ENCODE results near the gene AKT2.
A peak's percentile ranks its signal among the peaks of the same experiment; 100 is the strongest.

GRCh38 chr19:40305403-40305802 lies 20.3 kb upstream of the AKT2 start:
- TF ChIP-seq POLR2AphosphoS5 (IDR thresholded peaks at IDR 0.05), result no peak
- peak; percentile 88 for TF ChIP-seq RAD21 (conservative IDR thresholded peaks at IDR 0.05)
- TF ChIP-seq CTCF (IDR thresholded peaks at IDR 0.05; ENCODE audit: poor library complexity, severe bottlenecking), result peak; percentile 87
- TF ChIP-seq EZH2 (IDR thresholded peaks at IDR 0.05; ENCODE audit: borderline replicate concordance, insufficient read depth, low read length, poor library complexity, severe bottlenecking), result no peak
- TF ChIP-seq MXI1 (conservative IDR thresholded peaks at IDR 0.05; ENCODE audit: poor library complexity, severe bottlenecking), result no peak
- no peak for TF ChIP-seq TAF1 (IDR thresholded peaks at IDR 0.05; ENCODE audit: low read depth)
- no peak for TF ChIP-seq REST (IDR thresholded peaks at IDR 0.05; ENCODE audit: borderline replicate concordance)
- TF ChIP-seq EP300 (conservative IDR thresholded peaks at IDR 0.05; ENCODE audit: poor library complexity, severe bottlenecking), result peak; percentile 9

Data from neural cell (in vitro differentiated cells).